OCI-LY1 (cell line): Measurements from ENCODE around the gene METRN.

Experiments
- H2AFZ ChIP-seq: fragments of 200-600 bp; sonication (generic), shearing (Covaris generic); 2 replicates; pipeline ENCODE4 v1.6.0; 2014; ENCODE audit warnings: antibody characterized with exemption, mild to moderate bottlenecking, low read length
- H3F3A ChIP-seq: fragments of 200-600 bp; sonication (generic), shearing (Covaris generic); 2 replicates; pipeline ENCODE4 v1.6.0; 2014; ENCODE audit warnings: mild to moderate bottlenecking, antibody characterized with exemption, low read length, moderate library complexity; ENCODE audit not compliant: insufficient read depth
- H3K27ac ChIP-seq: fragments of 200-600 bp; sonication (generic); 2 replicates; pipeline ENCODE4 v1.5.1; 2014; ENCODE audit warnings: low read length, mixed run types, mild to moderate bottlenecking, low read depth; ENCODE audit not compliant: poor library complexity, severe bottlenecking
- H3K27me3 ChIP-seq: fragments of 200-600 bp; sonication (generic); 2 replicates; pipeline ENCODE4 v1.6.0; 2014; ENCODE audit warnings: antibody characterized with exemption, mild to moderate bottlenecking, low read length, moderate library complexity; ENCODE audit not compliant: insufficient read depth
- H3K36me3 ChIP-seq: fragments of 200-600 bp; sonication (generic); 2 replicates; pipeline ENCODE4 v1.6.1; 2014; ENCODE audit warnings: mild to moderate bottlenecking, antibody characterized with exemption, low read length, moderate library complexity, mixed read lengths; ENCODE audit not compliant: insufficient read depth
- H3K4me1 ChIP-seq: fragments of 200-600 bp; sonication (generic); 2 replicates; pipeline ENCODE4 v1.5.1; 2014; ENCODE audit warnings: mild to moderate bottlenecking, low read length, moderate library complexity; ENCODE audit not compliant: insufficient read depth, severe bottlenecking
- H3K4me2 ChIP-seq: fragments of 200-600 bp; sonication (generic), shearing (Covaris generic); 2 replicates; pipeline ENCODE4 v1.6.1; 2014; ENCODE audit warnings: low read length
- H3K4me3 ChIP-seq: fragments of 200-600 bp; sonication (generic); 2 replicates; pipeline ENCODE4 v1.5.1; 2014; ENCODE audit warnings: low read length, low read depth, mild to moderate bottlenecking, mixed read lengths; ENCODE audit not compliant: poor library complexity, severe bottlenecking
- H3K79me2 ChIP-seq: fragments of 200-600 bp; shearing (Covaris generic); 2 replicates; pipeline ENCODE4 v1.6.1; 2016; ENCODE audit warnings: mixed run types, low read length, mixed read lengths; ENCODE audit not compliant: insufficient read depth
- H3K9ac ChIP-seq: fragments of 200-600 bp; sonication (generic), shearing (Covaris generic); 2 replicates; pipeline ENCODE4 v1.6.1; 2014; ENCODE audit warnings: mild to moderate bottlenecking, low read length, mixed read lengths
- H3K9me2 ChIP-seq: fragments of 200-600 bp; sonication (generic), shearing (Covaris generic); 2 replicates; pipeline ENCODE4 v1.6.1; 2014; ENCODE audit warnings: low read depth, mild to moderate bottlenecking, low read length, mixed read lengths
- H3K9me3 ChIP-seq: fragments of 200-600 bp; shearing (Covaris generic); 2 replicates; pipeline ENCODE4 v1.6.1; 2014; ENCODE audit warnings: low read length, mixed read lengths
- H4K20me1 ChIP-seq: fragments of 200-600 bp; sonication (generic), shearing (Covaris generic); 2 replicates; pipeline ENCODE4 v1.6.0; 2016; ENCODE audit warnings: mild to moderate bottlenecking, low read length; ENCODE audit not compliant: insufficient read depth
- EZH2 ChIP-seq: fragments of 200-600 bp; sonication (generic), shearing (Covaris generic); IDR thresholded peaks from 2 replicates; pipeline ENCODE4 v1.8.0; 2017; ENCODE audit warnings: borderline replicate concordance, mixed run types, mild to moderate bottlenecking, antibody characterized with exemption, low read length, moderate library complexity, mixed read lengths
- TF ChIP-seq, protein P1 (sequence below): fragments of 200-600 bp; sonication (generic), shearing (Covaris generic); IDR thresholded peaks from 2 replicates; pipeline ENCODE4 v1.5.1; 2017; ENCODE audit warnings: mild to moderate bottlenecking, antibody characterized with exemption, low read length, moderate library complexity, mixed read lengths

The METRN gene

DNA sequence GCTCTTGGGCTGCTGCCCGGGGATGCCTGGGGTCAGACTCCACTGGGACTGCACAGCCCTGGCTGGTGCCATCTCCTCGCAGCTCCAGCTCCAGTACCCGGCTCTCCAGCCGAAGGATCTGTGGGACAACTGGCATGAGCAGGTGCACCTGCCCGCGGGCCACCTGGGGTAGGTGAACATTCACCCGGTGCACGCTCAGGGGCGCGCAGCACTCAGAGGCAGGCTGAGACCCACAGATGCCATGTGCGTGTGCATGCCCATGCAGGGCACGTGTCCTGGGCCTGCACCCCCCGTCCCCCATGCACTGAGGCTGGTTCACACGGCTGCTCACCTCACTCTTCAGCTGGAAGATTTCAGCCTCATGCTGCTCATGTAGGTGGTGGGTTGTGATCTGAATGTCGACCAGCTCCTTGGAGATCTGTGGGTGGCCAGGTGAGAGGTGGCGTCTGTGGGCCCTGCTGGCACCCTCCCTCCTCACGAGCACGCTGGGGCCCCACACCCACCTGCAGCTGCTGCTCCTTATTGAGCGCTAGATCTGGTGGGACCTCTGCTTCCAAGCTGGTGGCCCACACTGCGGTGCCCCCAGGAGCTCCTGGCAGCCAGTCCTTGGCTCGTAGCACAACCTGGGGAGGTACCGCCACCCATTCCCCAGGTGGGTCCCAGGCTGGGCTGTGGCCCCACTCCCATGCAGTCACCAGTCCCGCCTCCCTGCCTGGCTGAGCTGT lies 10.7 kb downstream of the METRN start:
- no peaks in the 10 kb centered on the region for H3K9me2 ChIP-seq
- TF ChIP-seq, protein P1, sequence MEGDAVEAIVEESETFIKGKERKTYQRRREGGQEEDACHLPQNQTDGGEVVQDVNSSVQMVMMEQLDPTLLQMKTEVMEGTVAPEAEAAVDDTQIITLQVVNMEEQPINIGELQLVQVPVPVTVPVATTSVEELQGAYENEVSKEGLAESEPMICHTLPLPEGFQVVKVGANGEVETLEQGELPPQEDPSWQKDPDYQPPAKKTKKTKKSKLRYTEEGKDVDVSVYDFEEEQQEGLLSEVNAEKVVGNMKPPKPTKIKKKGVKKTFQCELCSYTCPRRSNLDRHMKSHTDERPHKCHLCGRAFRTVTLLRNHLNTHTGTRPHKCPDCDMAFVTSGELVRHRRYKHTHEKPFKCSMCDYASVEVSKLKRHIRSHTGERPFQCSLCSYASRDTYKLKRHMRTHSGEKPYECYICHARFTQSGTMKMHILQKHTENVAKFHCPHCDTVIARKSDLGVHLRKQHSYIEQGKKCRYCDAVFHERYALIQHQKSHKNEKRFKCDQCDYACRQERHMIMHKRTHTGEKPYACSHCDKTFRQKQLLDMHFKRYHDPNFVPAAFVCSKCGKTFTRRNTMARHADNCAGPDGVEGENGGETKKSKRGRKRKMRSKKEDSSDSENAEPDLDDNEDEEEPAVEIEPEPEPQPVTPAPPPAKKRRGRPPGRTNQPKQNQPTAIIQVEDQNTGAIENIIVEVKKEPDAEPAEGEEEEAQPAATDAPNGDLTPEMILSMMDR, result no peak
- TF ChIP-seq EZH2, result no peak
- peaks cover 38% of the 10 kb centered on the region for H3K4me1 ChIP-seq
- H4K20me1 ChIP-seq, result no peaks in the 10 kb centered on the region
- H3K9me3 ChIP-seq, result no peaks in the 10 kb centered on the region
- peaks cover 16% of the 10 kb centered on the region for H3K36me3 ChIP-seq
- no peak overlapping the region for H3K27ac ChIP-seq
- no peak overlapping the region for H2AFZ ChIP-seq
- peaks cover 4% of the 10 kb centered on the region; the same call in 1 of the 2 replicates for H3F3A ChIP-seq
- no peak overlapping the region; the same call in 1 of the 2 replicates for H3K9ac ChIP-seq
- no peak overlapping the region for H3K4me3 ChIP-seq
- H3K4me2 ChIP-seq, result peak overlapping the region; percentile 61; the same call in 1 of the 2 replicates
- no peaks in the 10 kb centered on the region for H3K79me2 ChIP-seq
- H3K27me3 ChIP-seq, result no peaks in the 10 kb centered on the region

DNA sequence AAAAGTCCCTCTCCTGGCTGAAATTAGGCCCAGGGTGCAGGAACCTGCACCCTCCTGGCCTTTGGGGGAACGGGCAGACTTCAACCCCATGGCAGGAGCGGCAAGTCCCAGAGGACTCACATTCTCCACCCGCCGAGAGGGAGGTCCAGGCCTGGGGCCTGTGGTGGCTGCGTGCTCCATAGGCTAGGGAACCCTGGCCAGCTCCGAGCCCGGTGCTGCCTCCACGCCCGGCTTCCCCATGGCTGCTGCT lies 11.2 kb downstream of the METRN start:
- no peak overlapping the region; the same call in 1 of the 2 replicates for H3K9ac ChIP-seq
- H3K4me1 ChIP-seq, result peaks cover 38% of the 10 kb centered on the region

DNA sequence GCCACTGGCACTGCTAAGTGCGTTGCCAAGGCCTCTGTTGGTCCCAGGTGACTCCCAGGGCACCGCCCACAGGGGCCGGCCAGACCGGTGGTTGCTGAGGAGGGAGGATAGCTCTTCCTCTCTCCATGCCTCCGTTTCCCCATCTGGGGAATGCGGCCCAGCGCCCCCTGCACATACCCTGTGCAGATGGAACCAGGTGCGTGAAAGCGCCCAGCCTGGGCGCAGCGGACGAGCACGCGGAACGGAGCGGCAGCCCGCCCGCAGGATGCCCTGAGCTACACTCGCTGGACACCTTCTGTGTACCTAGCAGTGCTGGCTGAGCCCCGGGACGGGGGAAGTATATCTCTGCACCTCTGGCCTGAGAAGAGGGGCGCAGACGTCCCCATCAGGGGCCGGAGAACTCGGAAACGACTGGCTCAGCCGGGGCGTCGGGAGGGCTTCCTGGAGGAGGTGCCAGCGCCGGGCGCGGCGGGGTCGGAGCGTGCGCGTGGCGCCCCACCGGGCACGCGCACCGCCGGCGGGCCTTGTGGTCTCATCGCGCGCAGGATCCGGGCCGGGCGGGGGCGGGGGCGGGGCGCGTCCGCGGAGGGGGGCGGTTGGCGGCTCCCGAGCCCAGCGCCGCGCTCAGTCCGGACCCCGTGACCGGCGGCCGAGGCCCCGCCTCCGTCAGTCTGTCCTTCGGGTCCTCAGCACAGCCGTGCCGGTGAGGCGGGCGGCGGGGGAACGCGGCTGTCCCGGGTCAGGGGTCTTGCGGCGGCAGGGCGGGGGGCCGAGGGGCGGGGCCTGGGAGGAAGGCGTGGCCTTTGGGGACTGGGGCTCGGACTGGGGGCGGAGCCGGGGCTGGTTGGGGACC lies 11.7 kb downstream of the METRN start, which contains the start of the genes CCDC78 and HAGHL:
CCDC78 (minus strand) TSS at position 6 of the 853 bp plus-strand sequence. CDS start 76 bp downstream, outside the sequence.
HAGHL (plus strand) TSS at position 669 of the 853 bp plus-strand sequence. CDS start 404 bp downstream, outside the sequence.
- H3K9me3 ChIP-seq, result no peaks in the 10 kb centered on the region
- H3K9me2 ChIP-seq, result no peaks in the 10 kb centered on the region
- H3K27ac ChIP-seq, result peak within 1 kb of the TSS; percentile 33
- peaks cover 25% of the 10 kb centered on the region for H3K36me3 ChIP-seq
- H3K27me3 ChIP-seq, result no peaks in the 10 kb centered on the region
- peak within 1 kb of the TSS; percentile 93 for H3K4me3 ChIP-seq
- no peak within 1 kb of the TSS for H2AFZ ChIP-seq
- peaks cover 34% of the 10 kb centered on the region for H3K4me1 ChIP-seq
- no peaks in the 10 kb centered on the region for H4K20me1 ChIP-seq
- H3K9ac ChIP-seq, result peak within 1 kb of the TSS; percentile 92
- peaks cover 4% of the 10 kb centered on the region; the same call in 1 of the 2 replicates for H3F3A ChIP-seq
- H3K4me2 ChIP-seq, result peak within 1 kb of the TSS; percentile 95
- TF ChIP-seq EZH2, result no peak
- TF ChIP-seq, protein P1, result no peak
- no peaks in the 10 kb centered on the region for H3K79me2 ChIP-seq

More for the DNA sequence above, 11.2 kb downstream of the METRN start:
- Histone ChIP-seq H2AFZ (no peak overlapping the region), H3K9me2 (no peaks in the 10 kb centered on the region), H3K4me2 (peak overlapping the region; percentile 61), H4K20me1 (no peaks in the 10 kb centered on the region), H3K27me3 (no peaks in the 10 kb centered on the region), H3K79me2 (no peaks in the 10 kb centered on the region), H3F3A (peaks cover 4% of the 10 kb centered on the region; the same call in 1 of the 2 replicates), H3K27ac (no peak overlapping the region), H3K9me3 (no peaks in the 10 kb centered on the region), H3K4me3 (peak overlapping the region; percentile 53), H3K36me3 (peaks cover 20% of the 10 kb centered on the region)
- TF ChIP-seq, protein P1, result no peak
- TF ChIP-seq EZH2, result no peak
